Measurements from ENCODE around the gene VMAC.

DNA sequence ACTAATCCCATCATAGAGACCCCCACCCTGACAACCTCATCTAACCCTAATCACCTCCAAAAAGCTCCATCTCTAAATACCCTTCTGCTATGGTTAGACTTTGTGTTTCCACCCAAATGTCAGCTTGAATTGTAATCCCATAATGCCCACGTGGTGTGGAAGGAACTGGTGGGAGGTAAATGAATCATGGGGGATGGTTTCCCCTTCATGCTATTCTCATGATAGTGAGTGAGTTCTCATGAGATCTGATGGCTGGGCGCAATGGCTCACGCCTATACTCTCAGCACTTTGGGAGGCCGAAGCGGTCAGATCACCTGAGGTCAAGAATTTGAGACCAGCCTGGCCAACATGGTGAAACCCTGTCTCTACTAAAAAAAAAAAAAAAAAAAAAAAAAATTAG is 2.6 kb downstream of the VMAC start:
- TF ChIP-seq SRF (IDR thresholded peaks at IDR 0.05; ENCODE audit: low read depth, low read length), result no peak
- TF ChIP-seq POLR2AphosphoS5 (IDR thresholded peaks at IDR 0.05; ENCODE audit: low read depth, low read length), result no peak
- TF ChIP-seq, protein P1, sequence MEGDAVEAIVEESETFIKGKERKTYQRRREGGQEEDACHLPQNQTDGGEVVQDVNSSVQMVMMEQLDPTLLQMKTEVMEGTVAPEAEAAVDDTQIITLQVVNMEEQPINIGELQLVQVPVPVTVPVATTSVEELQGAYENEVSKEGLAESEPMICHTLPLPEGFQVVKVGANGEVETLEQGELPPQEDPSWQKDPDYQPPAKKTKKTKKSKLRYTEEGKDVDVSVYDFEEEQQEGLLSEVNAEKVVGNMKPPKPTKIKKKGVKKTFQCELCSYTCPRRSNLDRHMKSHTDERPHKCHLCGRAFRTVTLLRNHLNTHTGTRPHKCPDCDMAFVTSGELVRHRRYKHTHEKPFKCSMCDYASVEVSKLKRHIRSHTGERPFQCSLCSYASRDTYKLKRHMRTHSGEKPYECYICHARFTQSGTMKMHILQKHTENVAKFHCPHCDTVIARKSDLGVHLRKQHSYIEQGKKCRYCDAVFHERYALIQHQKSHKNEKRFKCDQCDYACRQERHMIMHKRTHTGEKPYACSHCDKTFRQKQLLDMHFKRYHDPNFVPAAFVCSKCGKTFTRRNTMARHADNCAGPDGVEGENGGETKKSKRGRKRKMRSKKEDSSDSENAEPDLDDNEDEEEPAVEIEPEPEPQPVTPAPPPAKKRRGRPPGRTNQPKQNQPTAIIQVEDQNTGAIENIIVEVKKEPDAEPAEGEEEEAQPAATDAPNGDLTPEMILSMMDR (IDR thresholded peaks at IDR 0.05; ENCODE audit: control extremely low read depth in 1 of 3, insufficient read depth in 1 of 3, low read depth in 1 of 3, low read length in 3 of 3), result no peak
- no peak for TF ChIP-seq EZH2 (IDR thresholded peaks at IDR 0.05; ENCODE audit: low read depth, low read length, severe bottlenecking)
- no peak for TF ChIP-seq POLR2A (IDR thresholded peaks at IDR 0.05; ENCODE audit: control extremely low read depth in 1 of 2, low read depth in 2 of 2, low read length in 2 of 2)
- TF ChIP-seq SIN3A (conservative IDR thresholded peaks at IDR 0.05 in 1 of 2, IDR thresholded peaks at IDR 0.05 in 1 of 2; ENCODE audit: low read depth in 1 of 2, low read length in 2 of 2), result no peak
- no peak for TF ChIP-seq SUZ12 (IDR thresholded peaks at IDR 0.05; ENCODE audit: low read length)
- TF ChIP-seq YY1 (IDR thresholded peaks at IDR 0.05; ENCODE audit: low read depth, low read length), result no peak
- no peak for TF ChIP-seq ZNF274 (IDR thresholded peaks at IDR 0.05; ENCODE audit: borderline replicate concordance, extremely low read depth, low read length)
- TF ChIP-seq, protein P2, sequence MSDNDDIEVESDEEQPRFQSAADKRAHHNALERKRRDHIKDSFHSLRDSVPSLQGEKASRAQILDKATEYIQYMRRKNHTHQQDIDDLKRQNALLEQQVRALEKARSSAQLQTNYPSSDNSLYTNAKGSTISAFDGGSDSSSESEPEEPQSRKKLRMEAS (IDR thresholded peaks at IDR 0.05), result no peak
- TF ChIP-seq SIX5 (IDR thresholded peaks at IDR 0.05; ENCODE audit: low read depth, low read length), result no peak
- no peak for TF ChIP-seq TAF7 (optimal IDR thresholded peaks at IDR 0.05; ENCODE audit: borderline replicate concordance, low read depth, low read length)
- TF ChIP-seq HDAC2 (IDR thresholded peaks at IDR 0.05; ENCODE audit: borderline replicate concordance in 1 of 2, low read depth in 2 of 2, low read length in 2 of 2), result no peak
